ENCODE results near the gene PARP16.

- TF ChIP-seq CTCF (conservative IDR thresholded peaks at IDR 0.05 in 1 of 2, IDR thresholded peaks at IDR 0.05 in 1 of 2; ENCODE audit: low read depth in 1 of 2, low read length in 2 of 2) (no peak), EZH2 (IDR thresholded peaks at IDR 0.05; ENCODE audit: low read length, missing control alignments) (no peak)
These were observed 48.0 kb upstream of the PARP16 start for GRCh38 chr15:65334586-65335231.

Measured in fibroblast of lung (primary cell).